Glomerular visceral epithelial cell (primary cell): ENCODE data around the gene ORAI3.
A peak's percentile ranks its signal among the peaks of the same experiment; 100 is the strongest.

Experiments
- DNase-seq: peaks from one replicate; pipeline ENCODE4 v3.0.0-alpha.2; 2016; ENCODE audit errors: extremely low spot score

ORAI3 gene

DNA sequence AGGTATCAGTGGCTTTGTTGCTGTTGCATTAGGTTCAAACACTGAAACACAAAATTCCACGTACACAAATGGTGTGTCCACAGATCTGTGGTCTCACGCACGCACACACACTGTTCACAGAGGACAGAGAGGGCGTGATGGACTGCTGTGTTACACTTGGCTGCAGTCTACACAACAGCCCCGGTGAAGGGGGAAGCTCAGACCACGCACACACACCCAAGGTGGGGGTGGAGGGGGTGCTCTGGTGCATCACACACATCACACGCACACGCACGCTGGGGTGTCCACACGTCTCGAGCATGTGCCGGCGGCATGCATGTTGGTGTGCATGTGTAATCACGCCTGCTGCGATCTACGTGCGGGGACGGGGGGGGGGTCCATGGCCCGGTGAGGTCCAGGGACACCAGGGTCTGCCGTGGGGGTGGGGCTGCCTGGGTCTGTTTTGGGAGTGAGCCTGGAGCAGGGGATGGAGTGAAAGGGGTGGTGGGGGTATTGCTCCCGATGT, 43.5 kb downstream of the ORAI3 start:
- DNase-seq, result no peak

DNA sequence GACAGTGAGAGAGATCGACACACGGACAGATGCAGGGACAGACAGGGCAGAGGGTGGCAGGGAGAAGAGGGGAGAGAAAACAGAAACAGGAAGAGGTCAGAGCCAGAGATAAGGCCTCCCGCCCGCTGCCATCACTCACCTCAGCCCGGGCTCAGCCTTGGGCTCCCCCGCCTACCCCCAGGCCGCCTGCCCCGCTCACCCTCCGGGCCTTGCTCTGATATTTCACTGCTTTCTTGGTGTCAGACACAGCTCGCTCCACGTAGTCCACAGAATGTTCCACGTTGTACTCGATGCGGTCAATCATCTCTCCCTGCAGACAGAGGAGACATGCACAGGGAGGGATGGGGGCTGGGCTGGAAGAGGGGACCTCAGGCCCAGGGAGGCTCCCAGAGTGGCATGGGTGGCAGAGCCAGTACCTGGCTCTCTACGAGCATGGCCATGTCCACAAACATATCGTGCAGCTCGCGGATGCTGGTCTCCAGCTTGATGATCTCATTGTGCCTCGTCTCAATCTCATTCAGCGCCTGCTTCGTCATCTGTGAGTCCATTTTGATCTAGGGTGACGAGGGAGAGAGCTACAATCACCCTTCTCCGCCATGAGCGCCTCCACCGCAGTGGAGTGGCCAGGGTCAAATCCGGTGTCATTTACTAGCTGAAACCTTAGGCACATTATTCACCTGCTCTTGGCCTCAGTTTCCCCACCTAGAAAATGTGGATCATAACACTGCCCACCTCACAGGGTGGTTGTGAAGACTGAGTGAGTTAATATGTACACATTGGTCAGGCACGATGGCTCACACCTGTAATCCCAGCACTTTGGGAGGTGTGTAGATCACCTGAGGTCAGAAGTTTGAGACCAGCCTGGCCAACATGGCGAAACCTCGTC, 44.3 kb downstream of the ORAI3 start:
- no peak for DNase-seq

- no peak for DNase-seq
These were observed 47.1 kb downstream of the ORAI3 start for GRCh38 chr16:30995927-30996323.

DNA sequence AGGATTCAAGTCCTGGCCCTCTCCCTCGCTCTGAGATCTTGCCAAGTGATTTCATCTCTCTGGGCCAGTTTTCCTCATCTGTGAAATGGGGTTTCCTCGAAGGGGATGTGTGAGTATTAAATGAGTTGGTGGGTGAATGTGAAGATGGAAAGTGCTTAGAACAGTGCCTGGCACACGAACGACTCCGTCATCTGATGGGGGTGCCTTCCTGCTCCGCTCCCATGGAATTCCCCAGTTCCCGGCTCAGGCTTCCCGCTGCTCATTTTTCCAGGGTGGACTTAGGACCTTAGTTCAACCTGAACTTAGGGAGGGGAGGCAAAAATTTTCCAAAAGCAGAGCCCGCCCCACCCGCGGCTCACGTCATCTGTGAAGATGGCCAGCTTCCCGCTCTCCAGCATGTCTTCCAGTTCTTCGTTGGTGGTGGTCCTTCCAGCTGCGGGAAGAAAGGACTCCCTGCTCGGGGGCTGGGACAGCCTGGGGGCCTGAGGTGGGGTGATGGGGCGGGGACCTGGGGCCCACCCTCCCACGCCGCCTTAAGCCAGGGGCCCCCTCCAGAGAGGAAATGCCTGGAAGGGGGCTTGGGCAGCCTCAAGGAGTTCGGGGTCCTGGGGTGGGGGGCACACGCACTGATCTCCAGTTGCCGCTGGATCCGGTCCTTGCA, 47.6 kb downstream of the ORAI3 start:
- DNase-seq, result peak; percentile 53

- DNase-seq, result peak; percentile 90
These were observed 48.3 kb downstream of the ORAI3 start for GRCh38 chr16:30996985-30997724.

DNA sequence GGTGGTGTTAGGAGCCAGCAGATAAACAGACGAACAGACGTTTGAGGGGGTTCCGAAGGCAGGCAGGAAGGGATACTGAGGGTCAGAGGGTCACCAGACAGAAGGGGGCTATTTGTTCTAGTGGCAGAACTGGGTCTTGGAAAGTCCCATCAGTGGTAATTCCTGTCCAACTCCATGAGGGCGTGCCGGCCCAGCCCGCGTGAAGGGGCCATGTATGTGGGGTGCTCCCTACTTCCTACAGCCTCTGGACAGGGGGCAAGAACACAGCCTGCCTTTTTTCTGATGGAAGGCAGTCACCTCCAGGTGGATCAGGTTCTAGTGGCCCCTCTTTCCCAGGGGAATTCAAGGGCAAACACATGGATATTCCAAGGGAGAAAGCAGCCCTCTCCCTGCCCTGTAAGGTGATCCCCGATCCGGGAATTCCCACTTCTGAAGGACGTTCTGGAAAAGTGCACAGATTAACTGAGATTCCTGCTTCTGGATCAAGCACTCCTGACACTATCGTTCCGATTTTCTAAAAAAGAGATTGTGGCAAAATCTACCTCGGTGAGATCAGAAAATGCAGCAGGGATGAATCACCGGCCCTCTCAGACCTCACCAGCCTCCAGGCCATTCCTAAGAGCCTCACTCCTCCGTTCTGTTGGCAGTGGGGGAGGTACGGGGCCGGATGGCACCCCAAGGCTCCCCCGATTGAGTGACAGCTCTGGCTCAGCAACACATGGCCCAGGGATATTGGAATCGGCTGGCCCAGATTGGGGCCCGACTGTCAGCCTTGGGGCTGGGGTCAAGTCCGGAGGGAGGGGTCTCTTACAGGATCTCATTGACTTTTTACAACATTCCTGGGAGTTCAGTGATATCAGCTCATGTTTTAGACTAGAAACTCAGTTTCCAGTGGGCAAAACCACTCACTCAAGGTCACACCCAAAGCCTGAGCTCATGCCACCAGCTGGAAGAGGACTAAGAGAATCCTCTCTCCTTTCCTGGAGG, 49.1 kb downstream of the ORAI3 start:
- peak; percentile 83 for DNase-seq

DNA sequence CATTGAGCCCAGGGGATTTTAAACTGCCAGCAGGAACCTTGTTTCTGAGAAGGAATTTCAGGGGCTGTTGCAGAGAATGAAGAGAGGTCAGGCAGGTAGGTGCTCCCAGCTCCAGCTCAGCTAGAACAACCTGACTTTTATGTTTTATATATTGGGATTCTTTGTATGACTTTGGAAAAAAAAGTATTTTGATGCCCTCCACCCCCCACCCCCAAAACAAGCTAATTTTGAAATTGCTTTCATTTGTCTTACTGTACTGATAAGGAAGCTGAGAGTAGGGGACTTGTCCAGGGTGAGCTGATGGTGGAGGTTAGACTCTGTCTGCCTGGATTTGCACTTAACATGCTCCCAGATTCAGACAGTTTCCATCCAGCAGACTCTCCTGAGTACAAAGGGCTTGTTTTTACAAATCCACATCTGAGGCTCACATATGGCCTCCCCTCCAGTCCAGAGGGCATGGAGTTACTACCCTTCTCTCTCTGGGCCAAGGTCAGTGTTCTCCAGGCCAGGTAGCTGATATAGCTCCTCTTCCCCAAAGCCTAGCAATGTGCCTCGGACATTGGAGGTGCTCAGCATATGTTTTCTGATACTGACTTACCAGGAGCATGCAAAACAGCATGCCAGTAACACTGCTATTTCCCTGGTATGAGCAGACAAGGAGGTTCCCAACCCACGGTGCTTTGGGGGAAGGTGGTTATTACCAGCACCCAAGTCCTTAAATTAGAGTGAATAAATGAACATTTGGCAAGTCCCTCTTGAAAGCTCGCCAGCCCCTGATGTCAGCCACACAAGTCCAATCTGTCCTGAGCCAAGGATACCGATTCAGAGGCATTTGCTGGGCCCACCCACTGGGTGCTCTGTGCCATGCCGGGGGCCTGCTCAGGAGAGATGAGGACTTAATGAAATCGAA, 50.2 kb downstream of the ORAI3 start:
- DNase-seq, result no peak

GRCh38 chr16:31000671-31001382, 52.0 kb downstream of the ORAI3 start:
- no peak for DNase-seq

- DNase-seq, result no peak
These were observed 52.8 kb downstream of the ORAI3 start for GRCh38 chr16:31001507-31002249.

DNA sequence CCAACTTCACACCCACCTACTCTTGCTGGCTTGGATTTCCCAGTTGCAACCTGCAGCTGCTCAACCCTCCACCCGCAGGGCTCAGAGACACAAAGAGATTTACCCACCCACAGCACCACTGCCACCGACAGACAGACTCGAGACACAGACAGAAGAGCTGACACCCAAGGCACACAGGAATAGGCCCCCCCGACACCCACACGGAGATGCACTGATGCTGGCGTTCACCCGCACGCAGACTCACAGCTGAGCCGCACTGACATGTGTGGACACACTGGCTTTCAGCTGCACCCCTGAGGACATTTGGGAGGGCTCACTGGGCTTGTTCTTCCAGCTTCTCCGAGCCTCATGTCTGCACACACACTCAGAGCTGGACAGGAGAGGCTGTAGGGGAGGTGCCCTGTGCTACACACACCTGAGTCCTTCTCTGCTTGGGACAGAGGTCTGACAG, 53.4 kb downstream of the ORAI3 start:
- DNase-seq, result no peak

DNA sequence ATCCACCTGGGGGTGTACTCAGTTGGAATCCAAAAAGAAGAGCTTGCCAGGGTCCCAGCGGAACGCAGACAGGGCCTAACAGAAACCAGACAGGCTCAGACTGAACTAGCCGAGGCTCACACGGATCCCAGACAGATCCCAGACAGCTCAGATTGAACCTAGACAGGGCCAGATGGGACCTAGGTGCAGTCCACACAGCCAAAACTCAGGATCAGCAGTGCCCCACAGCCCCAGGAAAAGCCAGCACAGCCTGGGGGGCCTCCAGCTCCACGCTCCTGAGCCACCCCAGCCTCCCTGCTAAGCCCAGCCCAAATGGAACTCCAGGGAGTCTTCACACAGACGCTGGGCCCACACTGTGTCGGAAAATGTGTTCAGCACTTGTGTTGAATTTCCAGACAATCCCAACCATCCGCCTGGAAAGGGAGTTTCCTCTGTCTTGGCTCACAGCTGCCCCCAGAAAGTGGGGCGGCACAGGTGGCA, 54.0 kb downstream of the ORAI3 start:
- no peak for DNase-seq

DNA sequence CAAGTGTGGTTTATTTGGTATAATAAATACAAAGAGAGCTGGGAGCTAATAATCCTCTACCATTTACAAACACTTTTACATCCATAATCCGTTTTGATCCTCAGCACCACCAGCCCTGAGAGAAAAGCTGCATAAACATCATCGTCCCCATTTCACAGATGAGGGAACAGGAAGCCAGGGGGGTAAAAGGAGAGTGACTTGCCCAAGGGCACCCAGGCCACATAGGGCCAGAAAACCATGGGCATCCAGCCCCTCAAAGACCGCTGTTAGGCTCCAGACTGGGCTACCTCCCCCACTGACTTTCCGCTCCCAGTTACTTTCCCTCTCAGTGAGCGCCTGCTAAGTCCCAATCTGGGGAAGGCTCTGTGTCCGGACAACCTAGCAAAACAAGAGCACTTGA, 54.9 kb downstream of the ORAI3 start:
- DNase-seq, result no peak
